ENCODE data around the gene ABHD17A. TPM values are rescaled to one million over a fixed set of nuclear protein-coding genes. Genes with fewer than 3 reads are reported as not detected.
A peak's percentile ranks its signal among the peaks of the same experiment; 100 is the strongest.

ABHD17A gene
- total and polyA plus RNA-seq, 9 of the 15 experiments (the other 6 are each of a cell fraction or from before 2014, with no cell fraction given): 0.04 to 135 (median 21.8) TPM; not detected in 1

DNA sequence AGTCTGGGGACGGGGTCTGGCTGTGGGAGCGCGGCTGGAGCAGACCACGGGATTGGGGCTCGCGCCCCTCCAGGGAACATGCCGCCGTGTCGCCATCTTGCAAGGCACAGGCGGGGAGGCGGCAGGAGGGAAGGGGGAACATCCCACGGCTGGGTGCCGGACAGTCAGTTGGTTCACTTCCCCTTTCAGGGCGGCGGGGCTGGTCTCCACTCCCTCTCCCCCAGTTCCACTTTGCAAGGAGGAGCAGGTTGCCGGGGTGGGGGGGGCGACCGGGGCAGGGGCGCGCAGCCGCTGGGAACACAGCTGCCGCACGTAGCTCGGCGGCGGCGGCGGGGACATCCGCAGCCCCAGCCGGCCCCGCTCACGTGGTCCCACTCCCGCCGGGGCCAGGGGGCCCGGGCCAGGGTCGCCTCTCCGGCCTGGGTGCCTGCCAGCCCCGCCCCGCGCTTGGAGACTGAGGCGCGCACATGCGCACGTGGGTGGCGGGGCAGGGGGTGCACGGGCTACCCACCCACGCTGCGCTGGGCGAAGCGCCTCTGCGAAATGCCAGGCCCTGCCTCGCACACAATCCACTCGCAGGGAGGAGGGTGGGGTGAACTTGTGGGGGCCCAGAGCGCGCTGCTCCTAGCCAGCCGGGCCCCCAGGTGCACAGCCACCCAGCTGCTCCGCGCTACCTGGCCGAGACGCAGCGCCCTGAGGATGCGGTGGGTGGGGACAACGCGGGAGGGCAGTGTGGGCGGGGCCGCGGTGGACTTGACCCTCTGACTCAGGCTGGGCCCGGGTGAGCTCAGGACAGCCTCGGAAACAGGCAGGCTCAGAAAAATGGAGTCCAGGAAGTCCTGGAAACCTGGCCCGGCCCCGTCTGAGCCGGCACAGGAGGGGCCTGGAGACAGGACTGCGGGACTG, 28.3 kb downstream of the ABHD17A start (continued):
- TF ChIP-seq, protein P1, sequence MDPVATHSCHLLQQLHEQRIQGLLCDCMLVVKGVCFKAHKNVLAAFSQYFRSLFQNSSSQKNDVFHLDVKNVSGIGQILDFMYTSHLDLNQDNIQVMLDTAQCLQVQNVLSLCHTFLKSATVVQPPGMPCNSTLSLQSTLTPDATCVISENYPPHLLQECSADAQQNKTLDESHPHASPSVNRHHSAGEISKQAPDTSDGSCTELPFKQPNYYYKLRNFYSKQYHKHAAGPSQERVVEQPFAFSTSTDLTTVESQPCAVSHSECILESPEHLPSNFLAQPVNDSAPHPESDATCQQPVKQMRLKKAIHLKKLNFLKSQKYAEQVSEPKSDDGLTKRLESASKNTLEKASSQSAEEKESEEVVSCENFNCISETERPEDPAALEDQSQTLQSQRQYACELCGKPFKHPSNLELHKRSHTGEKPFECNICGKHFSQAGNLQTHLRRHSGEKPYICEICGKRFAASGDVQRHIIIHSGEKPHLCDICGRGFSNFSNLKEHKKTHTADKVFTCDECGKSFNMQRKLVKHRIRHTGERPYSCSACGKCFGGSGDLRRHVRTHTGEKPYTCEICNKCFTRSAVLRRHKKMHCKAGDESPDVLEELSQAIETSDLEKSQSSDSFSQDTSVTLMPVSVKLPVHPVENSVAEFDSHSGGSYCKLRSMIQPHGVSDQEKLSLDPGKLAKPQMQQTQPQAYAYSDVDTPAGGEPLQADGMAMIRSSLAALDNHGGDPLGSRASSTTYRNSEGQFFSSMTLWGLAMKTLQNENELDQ (CRISPR knock-in tag; IDR thresholded peaks at IDR 0.05; ENCODE audit: borderline replicate concordance): no peak
- TF ChIP-seq, protein P2, sequence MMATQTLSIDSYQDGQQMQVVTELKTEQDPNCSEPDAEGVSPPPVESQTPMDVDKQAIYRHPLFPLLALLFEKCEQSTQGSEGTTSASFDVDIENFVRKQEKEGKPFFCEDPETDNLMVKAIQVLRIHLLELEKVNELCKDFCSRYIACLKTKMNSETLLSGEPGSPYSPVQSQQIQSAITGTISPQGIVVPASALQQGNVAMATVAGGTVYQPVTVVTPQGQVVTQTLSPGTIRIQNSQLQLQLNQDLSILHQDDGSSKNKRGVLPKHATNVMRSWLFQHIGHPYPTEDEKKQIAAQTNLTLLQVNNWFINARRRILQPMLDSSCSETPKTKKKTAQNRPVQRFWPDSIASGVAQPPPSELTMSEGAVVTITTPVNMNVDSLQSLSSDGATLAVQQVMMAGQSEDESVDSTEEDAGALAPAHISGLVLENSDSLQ (IDR thresholded peaks at IDR 0.05): no peak
- no peak for TF ChIP-seq TRIM28 (IDR thresholded peaks at IDR 0.05)
- no peak for TF ChIP-seq FOXM1 (IDR thresholded peaks at IDR 0.05; ENCODE audit: low read depth)
- no peak; the same call in 1 of the 2 replicates for TF ChIP-seq FOXM1 (CRISPR knock-in tag; IDR thresholded peaks at IDR 0.05; ENCODE audit: low read depth)
- no peak for TF ChIP-seq TAF1 (IDR thresholded peaks at IDR 0.05; ENCODE audit: control insufficient read depth, extremely low read depth, insufficient read depth, low read length, severe bottlenecking)
- TF ChIP-seq, protein P3, sequence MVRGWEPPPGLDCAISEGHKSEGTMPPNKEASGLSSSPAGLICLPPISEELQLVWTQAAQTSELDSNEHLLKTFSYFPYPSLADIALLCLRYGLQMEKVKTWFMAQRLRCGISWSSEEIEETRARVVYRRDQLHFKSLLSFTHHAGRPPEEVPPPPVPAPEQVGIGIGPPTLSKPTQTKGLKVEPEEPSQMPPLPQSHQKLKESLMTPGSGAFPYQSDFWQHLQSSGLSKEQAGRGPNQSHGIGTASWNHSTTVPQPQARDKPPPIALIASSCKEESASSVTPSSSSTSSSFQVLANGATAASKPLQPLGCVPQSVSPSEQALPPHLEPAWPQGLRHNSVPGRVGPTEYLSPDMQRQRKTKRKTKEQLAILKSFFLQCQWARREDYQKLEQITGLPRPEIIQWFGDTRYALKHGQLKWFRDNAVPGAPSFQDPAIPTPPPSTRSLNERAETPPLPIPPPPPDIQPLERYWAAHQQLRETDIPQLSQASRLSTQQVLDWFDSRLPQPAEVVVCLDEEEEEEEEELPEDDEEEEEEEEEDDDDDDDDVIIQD (CRISPR knock-in tag; IDR thresholded peaks at IDR 0.05): no peak
- TF ChIP-seq DMBX1 (CRISPR knock-in tag; IDR thresholded peaks at IDR 0.05; ENCODE audit: borderline replicate concordance): no peak
- peak; percentile 43; the same call in 1 of the 2 replicates for TF ChIP-seq MBD2 (IDR thresholded peaks at IDR 0.05; ENCODE audit: borderline replicate concordance, low read depth)
- TF ChIP-seq DNMT1 (IDR thresholded peaks at IDR 0.05): no peak
- TF ChIP-seq NUFIP1 (IDR thresholded peaks at IDR 0.05; ENCODE audit: partially characterized antibody): no peak
- TF ChIP-seq RAD51 (IDR thresholded peaks at IDR 0.05; ENCODE audit: borderline replicate concordance, low read depth): no peak
- peak; percentile 76 for TF ChIP-seq SAP30 (IDR thresholded peaks at IDR 0.05; ENCODE audit: borderline replicate concordance, insufficient read depth, low read depth, low read length, poor library complexity, severe bottlenecking)
- TF ChIP-seq KHSRP (IDR thresholded peaks at IDR 0.05): no peak
- no peak for TF ChIP-seq SMAD2 (IDR thresholded peaks at IDR 0.05; ENCODE audit: low read depth, low read length)
- no peak for TF ChIP-seq RFX7 (CRISPR knock-in tag; IDR thresholded peaks at IDR 0.05)
- no peak for TF ChIP-seq DDX20 (tag; IDR thresholded peaks at IDR 0.05; ENCODE audit: low read depth)
- TF ChIP-seq SIRT6 (IDR thresholded peaks at IDR 0.05; ENCODE audit: low read depth, low read length): no peak
- TF ChIP-seq, protein P4, sequence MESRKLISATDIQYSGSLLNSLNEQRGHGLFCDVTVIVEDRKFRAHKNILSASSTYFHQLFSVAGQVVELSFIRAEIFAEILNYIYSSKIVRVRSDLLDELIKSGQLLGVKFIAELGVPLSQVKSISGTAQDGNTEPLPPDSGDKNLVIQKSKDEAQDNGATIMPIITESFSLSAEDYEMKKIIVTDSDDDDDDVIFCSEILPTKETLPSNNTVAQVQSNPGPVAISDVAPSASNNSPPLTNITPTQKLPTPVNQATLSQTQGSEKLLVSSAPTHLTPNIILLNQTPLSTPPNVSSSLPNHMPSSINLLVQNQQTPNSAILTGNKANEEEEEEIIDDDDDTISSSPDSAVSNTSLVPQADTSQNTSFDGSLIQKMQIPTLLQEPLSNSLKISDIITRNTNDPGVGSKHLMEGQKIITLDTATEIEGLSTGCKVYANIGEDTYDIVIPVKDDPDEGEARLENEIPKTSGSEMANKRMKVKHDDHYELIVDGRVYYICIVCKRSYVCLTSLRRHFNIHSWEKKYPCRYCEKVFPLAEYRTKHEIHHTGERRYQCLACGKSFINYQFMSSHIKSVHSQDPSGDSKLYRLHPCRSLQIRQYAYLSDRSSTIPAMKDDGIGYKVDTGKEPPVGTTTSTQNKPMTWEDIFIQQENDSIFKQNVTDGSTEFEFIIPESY (CRISPR knock-in tag; IDR thresholded peaks at IDR 0.05): no peak
- no peak for TF ChIP-seq CBFB (CRISPR knock-in tag; IDR thresholded peaks at IDR 0.05)
- TF ChIP-seq ZNF354B (CRISPR knock-in tag; IDR thresholded peaks at IDR 0.05): no peak
- TF ChIP-seq EGR1 (conservative IDR thresholded peaks at IDR 0.05): peak; percentile 95

Data from K562 (cell line).